Small intestine (tissue), 7 donors: Measurements from ENCODE around the gene TNFRSF1B. TPM values are rescaled to one million over a fixed set of nuclear protein-coding genes. Genes with fewer than 3 reads are reported as not detected.

Experiments
- DNase-seq, 2 donors: peaks; one replicate each; pipeline versions ENCODE4 v3.0.0 to v3.0.0-alpha.2; 2013
- FAIRE-seq: peaks from 2 replicates; lab custom pipeline; 2012; peaks lifted over from hg19 to GRCh38; lab: Jason Lieb, UNC
- H3K27ac ChIP-seq, 3 donors: one replicate each; pipeline ENCODE4 v1.5.1; 2013; ENCODE audit warnings: low read length in 2 of 3, mild to moderate bottlenecking in 2 of 3, control low read depth in 1 of 3, inconsistent platforms in 1 of 3, low read depth in 1 of 3, moderate library complexity in 1 of 3
- H3K27me3 ChIP-seq, 3 donors: one replicate each; pipeline ENCODE4 v1.6.1; 2013; ENCODE audit warnings: low read length in 3 of 3, inconsistent platforms in 1 of 3; ENCODE audit not compliant: control insufficient read depth in 3 of 3, insufficient read depth in 3 of 3
- H3K36me3 ChIP-seq, 3 donors: one replicate each; pipeline ENCODE4 v1.6.1; 2013; ENCODE audit warnings: low read length in 3 of 3, inconsistent platforms in 1 of 3, low read depth in 1 of 3, mild to moderate bottlenecking in 1 of 3, moderate library complexity in 1 of 3; ENCODE audit not compliant: control insufficient read depth in 3 of 3, insufficient read depth in 2 of 3
- H3K4me1 ChIP-seq, 3 donors: one replicate each; pipeline ENCODE4 v1.6.1; 2013; ENCODE audit warnings: low read length in 2 of 3, inconsistent platforms in 1 of 3, low read depth in 1 of 3, mild to moderate bottlenecking in 1 of 3, moderate library complexity in 1 of 3; ENCODE audit not compliant: control insufficient read depth in 3 of 3, insufficient read depth in 2 of 3
- H3K4me3 ChIP-seq, 3 donors: one replicate each; pipeline ENCODE4 v1.5.1; 2013; ENCODE audit warnings: low read length in 3 of 3, control low read depth in 1 of 3, inconsistent platforms in 1 of 3, low read depth in 1 of 3, mild to moderate bottlenecking in 1 of 3, moderate library complexity in 1 of 3
- H3K9me3 ChIP-seq, 2 donors: one replicate each; pipeline ENCODE4 v1.6.1; 2013; ENCODE audit warnings: low read depth in 1 of 2, low read length in 1 of 2; ENCODE audit not compliant: control insufficient read depth in 2 of 2, insufficient read depth in 1 of 2
- WGBS, 3 donors: extraction: QIAGEN DNeasy Blood & Tissue Kit; methylation state at CpG; one replicate each; pipeline ENCODE4 v1.1.7; 2013; 5-methylcytosine and 5-hydroxymethylcytosine counted together
- polyA plus RNA-seq, 4 donors: library from polyadenylated mRNA; stranded (reverse) in 3 of 4; unstranded in 1 of 4; fragments of 200-250 nt in 3 of 4; fragments of 120-200 nt in 1 of 4; gene quantifications; one replicate each; pipeline versions ENCODE4 v1.2.1 to v1.2.3, GENCODE V29; 2013
- donor health status: healthy with polysubstance abuse.
- donor health status: control.
- donor health status: control.
- donor health status: Bipolar disorder and iron deficiency.
- donor health status: healthy.

TNFRSF1B gene
- polyA plus RNA-seq, 4 donors: 16.0 to 30.4 (median 18.6) TPM

DNA sequence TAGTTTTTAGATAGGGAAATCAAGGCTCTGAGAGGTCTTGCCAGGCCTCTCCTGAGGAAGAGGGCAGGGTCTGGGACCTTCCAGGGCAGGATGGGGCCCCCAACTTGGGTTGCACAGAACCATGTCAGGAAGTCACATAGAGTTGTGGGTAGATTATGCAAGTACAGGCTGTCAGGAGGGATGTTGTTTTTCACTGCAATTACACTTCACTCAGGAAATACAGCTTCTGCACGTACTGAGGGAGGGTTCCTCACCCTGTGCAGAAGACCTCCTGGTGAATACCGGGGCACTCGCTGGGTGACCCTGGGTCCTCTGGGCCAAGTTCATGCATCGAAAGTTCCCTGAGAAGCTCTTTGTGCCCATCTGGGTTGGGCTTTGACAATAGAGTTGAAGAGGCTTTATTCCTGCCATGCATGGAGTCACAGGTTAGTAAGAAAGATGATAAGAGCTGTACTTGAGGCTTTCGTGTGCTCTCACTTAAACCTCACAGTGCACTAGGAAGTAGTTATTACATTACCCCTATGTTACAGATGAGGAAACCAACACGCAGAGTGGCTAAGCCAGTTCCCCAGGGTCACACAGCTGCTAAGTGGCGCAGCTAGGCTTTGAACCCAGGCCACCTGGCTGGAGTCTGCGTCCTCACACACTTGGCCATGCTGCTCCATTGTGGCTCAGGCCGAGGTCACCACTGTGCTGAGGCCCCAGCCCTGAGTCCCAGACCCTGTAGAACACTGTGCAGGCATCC is 16.2 kb upstream of the TNFRSF1B start:
- H3K27me3 ChIP-seq: no peaks in the 10 kb centered on the region
- FAIRE-seq: no peak

GRCh38 chr1:12151465-12151864 is 15.3 kb upstream of the TNFRSF1B start:
- Histone ChIP-seq H3K9me3 (peaks cover 0 to 5% of the 10 kb centered on the region in 2 donors), H3K4me3 (no peak overlapping the region), H3K27ac (peak overlapping the region in 1 of 3 donors; percentile 88), H3K27me3 (no peaks in the 10 kb centered on the region), H3K4me1 (peaks cover 4 to 40% (median 11%) of the 10 kb centered on the region in 3 donors), H3K36me3 (no peaks in the 10 kb centered on the region)
- FAIRE-seq (no peak), DNase-seq (no peak)
- 98 to 100% (median 100%) methylated on average over 2 of the region's 2 CpGs for WGBS, 3 donors

More for the DNA sequence above, 16.2 kb upstream of the TNFRSF1B start:
- peaks cover 4 to 43% (median 11%) of the 10 kb centered on the region in 3 donors for H3K4me1 ChIP-seq
- WGBS, 3 donors: 63 to 72% (median 67%) methylated on average over 9 of the region's 9 CpGs
- H3K27ac ChIP-seq: peak overlapping the region; percentile 66 to 88 (median 85)
- H3K36me3 ChIP-seq: no peaks in the 10 kb centered on the region
- DNase-seq: peak; percentile 45 to 61
- peaks cover 0 to 5% of the 10 kb centered on the region in 2 donors for H3K9me3 ChIP-seq
- no peak overlapping the region for H3K4me3 ChIP-seq

DNA sequence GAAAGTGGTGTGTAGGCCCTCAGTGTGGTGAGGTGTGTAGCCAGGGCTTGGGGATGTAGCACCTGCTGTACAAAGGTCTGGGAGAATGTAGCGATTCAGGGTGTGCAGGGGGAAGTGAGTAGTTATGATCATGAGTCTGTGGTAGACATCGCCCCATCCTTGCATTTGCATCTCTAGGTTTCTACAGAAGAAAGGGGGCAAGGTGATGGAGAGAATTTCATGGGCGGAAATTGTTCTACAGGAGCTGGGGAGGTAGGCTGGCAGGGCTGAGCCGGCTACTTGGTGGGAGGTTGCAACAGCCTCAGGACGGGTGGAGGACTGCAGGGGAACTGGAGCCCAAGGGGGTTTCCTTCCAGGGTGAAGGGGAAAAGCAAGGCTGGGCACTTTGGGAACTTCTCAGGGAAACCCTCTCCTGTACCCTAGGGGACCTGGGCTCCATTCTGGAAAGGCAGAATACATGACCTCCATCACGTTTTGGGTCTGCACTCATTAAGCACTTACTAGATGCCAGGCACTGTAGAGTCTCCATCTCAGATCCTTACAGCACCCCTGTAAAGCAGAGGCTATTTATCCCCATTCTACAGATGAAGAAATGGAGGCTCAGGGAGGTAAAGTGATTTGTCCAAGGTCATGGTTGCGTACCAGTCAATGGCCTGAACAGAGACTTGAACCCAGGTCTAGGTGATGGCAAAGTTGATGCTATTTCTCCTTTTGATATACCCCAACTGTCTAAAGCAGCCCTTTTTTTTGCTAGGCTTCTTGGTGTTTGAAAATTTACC is 14.5 kb upstream of the TNFRSF1B start:
- FAIRE-seq: no peak
- Histone ChIP-seq H3K36me3 (no peaks in the 10 kb centered on the region), H3K4me1 (peaks cover 4 to 31% (median 11%) of the 10 kb centered on the region in 3 donors), H3K27ac (peak overlapping the region in 2 of 3 donors; percentile 34 to 72), H3K27me3 (no peaks in the 10 kb centered on the region), H3K4me3 (no peak overlapping the region), H3K9me3 (peaks cover 0 to 5% of the 10 kb centered on the region in 2 donors)
- 67 to 79% (median 69%) methylated on average over 7 of the region's 7 CpGs for WGBS, 3 donors
- DNase-seq: peak in 1 of 2 donors; percentile 50

GRCh38 chr1:12153181-12153785 is 13.5 kb upstream of the TNFRSF1B start:
- peaks cover 0 to 5% of the 10 kb centered on the region in 2 donors for H3K9me3 ChIP-seq
- 50 to 63% (median 58%) methylated on average over 13 of the region's 13 CpGs for WGBS, 3 donors
- FAIRE-seq: no peak
- no peak overlapping the region for H3K4me3 ChIP-seq
- H3K36me3 ChIP-seq: no peaks in the 10 kb centered on the region
- H3K27me3 ChIP-seq: no peaks in the 10 kb centered on the region
- peaks cover 4 to 23% (median 8%) of the 10 kb centered on the region in 3 donors for H3K4me1 ChIP-seq
- DNase-seq: no peak
- H3K27ac ChIP-seq: peak overlapping the region in 1 of 3 donors; percentile 72

DNA sequence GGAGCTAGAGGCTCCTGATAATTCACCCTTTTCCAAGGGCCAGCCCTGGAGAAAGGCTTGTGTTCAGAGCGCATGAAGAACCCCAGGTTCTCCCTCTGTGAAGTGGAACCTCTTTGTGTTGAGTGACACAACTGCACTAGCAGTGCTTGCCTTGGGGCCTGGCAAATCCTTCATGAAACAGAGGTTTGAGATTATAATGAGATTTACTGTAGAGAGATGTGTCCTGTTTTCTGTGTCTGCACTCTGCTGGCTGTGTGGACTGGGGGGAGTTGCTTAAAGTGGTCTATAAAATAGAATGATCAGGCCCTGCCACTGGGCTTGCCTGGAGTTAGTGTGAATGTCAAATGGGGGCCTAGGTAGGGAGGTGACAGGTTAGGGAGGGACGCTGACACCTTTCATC is 11.5 kb upstream of the TNFRSF1B start:
- H3K27ac ChIP-seq: no peak overlapping the region
- H3K4me1 ChIP-seq: peaks cover 2 to 8% (median 6%) of the 10 kb centered on the region in 3 donors
- no peaks in the 10 kb centered on the region for H3K36me3 ChIP-seq
- 97 to 98% (median 97%) methylated on average over 2 of the region's 2 CpGs for WGBS, 3 donors
- FAIRE-seq (no peak), DNase-seq (no peak)
- H3K4me3 ChIP-seq: no peak overlapping the region
- no peaks in the 10 kb centered on the region for H3K9me3 ChIP-seq
- H3K27me3 ChIP-seq: no peaks in the 10 kb centered on the region

DNA sequence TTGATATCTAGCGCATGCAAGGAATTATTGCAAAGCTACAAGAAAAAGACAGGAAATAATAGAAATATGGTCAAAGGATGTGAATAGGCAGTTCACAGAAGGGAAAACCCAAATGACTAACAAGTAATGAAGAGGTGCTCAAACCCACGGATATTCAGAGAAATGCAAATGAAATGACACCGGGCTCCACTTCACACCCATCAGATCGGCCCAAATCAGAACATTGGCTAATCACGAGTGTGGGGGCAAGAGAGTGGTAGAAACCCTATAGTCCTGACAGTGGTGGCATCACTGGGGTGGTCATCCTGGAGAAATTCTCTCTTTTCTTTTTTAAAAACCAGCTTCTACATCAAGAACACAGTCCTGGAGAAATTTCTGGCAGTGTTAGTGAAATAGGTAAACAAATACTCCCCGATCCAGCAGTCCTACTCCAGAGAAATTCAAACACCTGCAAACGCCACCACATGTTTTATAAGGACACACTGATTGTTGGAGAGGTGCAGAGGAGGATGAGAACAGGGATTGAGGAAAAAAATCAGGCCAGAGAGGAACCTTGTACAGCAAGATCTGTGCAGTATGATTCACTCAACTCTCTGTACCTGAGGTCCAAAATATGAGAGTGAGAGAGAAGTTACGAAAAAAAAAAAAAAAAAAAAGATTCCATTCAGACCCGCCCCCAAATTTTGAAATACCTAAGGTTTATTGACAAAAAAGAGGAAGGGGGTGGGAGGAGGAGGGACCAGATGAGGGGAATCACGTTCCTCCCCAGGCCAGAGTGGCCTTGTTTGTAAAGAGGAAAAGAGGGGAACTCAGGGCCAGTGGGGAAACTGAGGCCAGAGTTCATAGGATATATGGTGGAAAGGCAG is 9.2 kb upstream of the TNFRSF1B start:
- no peaks in the 10 kb centered on the region for H3K27me3 ChIP-seq
- H3K36me3 ChIP-seq: no peaks in the 10 kb centered on the region
- H3K4me3 ChIP-seq: no peak overlapping the region
- WGBS, 3 donors: 53 to 63% (median 56%) methylated on average over 10 of the region's 10 CpGs
- DNase-seq: no peak
- H3K9me3 ChIP-seq: no peaks in the 10 kb centered on the region
- no peak for FAIRE-seq
- H3K27ac ChIP-seq: no peak overlapping the region
- peaks cover 10 to 13% (median 12%) of the 10 kb centered on the region in 3 donors for H3K4me1 ChIP-seq

DNA sequence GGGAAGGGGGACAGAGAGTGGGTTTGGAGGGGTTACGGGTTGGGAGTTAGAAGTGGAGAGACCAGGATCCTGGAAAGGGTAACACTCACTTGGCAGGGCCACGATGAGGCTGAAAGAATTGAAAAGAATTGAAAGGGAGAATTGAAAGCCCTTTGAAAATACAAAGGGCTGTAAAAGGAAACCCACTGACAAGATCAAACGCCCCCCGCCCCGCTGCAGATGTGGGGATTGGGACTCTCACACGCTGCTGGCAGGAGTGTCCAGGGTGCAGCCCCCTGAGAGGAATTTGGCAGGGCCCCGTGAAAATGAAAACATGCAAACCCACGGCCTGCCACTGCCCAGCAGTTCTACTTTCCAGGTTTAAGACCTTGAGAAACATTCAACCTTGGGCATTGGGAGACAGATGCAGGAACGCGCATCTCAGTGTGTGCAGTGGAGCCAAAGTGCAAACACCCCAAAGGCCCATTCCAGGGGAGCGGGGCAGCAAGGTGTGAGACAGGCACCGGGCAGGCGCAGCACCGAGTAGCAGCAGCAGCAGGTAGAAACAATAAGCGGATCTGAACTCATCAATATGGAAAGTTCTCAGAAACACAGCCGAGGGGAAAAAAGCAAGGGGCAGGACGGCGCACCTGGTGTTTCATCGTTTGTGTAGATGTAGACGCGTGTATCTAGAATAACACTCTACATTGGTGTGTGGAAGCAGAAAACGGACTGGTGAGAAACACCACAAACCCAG is 8.3 kb upstream of the TNFRSF1B start:
- no peak for FAIRE-seq
- H3K27ac ChIP-seq: no peak overlapping the region
- no peak for DNase-seq
- H3K27me3 ChIP-seq: no peaks in the 10 kb centered on the region
- H3K9me3 ChIP-seq: no peaks in the 10 kb centered on the region
- H3K4me1 ChIP-seq: peaks cover 10 to 17% (median 13%) of the 10 kb centered on the region in 3 donors
- no peaks in the 10 kb centered on the region for H3K36me3 ChIP-seq
- 67 to 78% (median 71%) methylated on average over 22 of the region's 22 CpGs for WGBS, 3 donors
- H3K4me3 ChIP-seq: no peak overlapping the region
